Measurements from ENCODE around the gene CCDC116. TPM values are rescaled to one million over a fixed set of nuclear protein-coding genes. Genes with fewer than 3 reads are reported as not detected.
A peak's percentile ranks its signal among the peaks of the same experiment; 100 is the strongest.

Gene CCDC116
- total RNA-seq, 6 donors from 2014 or later, result 0.26 to 4.2 (median 0.97) TPM; not detected in 2

DNA sequence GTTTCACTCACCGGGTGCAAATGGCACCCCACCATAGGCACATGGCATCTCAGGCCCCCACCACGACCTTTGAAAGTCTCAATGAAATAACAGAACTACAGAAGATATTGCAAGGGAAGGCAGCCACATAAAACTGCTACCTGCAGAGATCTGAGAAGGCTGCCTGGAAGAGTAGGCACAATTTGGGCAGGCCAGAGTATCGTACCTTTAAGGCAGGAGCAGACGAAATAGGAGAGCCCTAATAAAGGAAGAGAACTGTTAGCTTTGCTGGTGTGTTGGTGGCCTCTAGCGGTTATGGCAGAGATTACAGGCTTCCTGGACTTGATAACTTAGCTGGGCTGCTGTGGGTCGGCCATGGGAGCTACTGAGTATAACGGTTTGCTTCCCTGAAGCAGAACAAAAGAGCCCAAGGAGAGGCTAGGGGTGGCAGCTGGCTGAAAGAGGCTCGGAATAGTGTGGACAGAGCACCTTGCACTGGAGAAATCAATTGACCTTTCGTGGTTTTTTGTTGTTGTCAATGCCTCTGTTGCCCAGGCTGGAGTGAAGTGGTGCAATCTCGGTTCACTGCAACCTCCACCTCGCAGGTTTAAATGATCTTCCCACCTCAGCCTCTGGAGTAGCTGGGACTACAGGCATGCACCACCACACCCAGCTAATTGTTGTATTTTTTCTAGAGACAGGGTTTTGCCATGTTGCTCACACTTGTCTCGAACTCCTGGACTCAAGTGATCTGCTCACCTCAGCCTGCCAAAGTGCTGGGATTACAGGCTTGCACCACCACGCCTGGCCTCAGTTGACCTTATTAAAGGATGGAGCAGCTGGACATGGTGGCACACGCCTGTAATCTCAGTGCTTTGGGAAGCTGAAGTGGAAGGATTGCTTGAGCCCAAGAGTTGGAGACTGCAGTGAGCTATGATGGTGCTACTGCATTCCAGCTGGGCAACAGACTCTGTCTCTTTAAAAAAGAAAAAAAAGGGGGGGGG is 14.3 kb downstream of the CCDC116 start:
- no peaks in the 10 kb centered on the region for H3K27me3 ChIP-seq
- H3K4me1 ChIP-seq, result peaks cover 22 to 38% (median 27%) of the 10 kb centered on the region in 4 donors
- H3K36me3 ChIP-seq, result peaks cover 0 to 36% (median 4%) of the 10 kb centered on the region in 4 donors
- ATAC-seq (ENCODE audit: low FRiP score in 2 of 2) (peak; percentile 43 to 64), DNase-seq (peak in 1 of 2 donors; percentile 73)
- TF ChIP-seq, protein P1, sequence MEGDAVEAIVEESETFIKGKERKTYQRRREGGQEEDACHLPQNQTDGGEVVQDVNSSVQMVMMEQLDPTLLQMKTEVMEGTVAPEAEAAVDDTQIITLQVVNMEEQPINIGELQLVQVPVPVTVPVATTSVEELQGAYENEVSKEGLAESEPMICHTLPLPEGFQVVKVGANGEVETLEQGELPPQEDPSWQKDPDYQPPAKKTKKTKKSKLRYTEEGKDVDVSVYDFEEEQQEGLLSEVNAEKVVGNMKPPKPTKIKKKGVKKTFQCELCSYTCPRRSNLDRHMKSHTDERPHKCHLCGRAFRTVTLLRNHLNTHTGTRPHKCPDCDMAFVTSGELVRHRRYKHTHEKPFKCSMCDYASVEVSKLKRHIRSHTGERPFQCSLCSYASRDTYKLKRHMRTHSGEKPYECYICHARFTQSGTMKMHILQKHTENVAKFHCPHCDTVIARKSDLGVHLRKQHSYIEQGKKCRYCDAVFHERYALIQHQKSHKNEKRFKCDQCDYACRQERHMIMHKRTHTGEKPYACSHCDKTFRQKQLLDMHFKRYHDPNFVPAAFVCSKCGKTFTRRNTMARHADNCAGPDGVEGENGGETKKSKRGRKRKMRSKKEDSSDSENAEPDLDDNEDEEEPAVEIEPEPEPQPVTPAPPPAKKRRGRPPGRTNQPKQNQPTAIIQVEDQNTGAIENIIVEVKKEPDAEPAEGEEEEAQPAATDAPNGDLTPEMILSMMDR (IDR thresholded peaks at IDR 0.05), result peak; percentile 68 to 85 (median 79)
- no peak for TF ChIP-seq EP300 (IDR thresholded peaks at IDR 0.05)
- no peak overlapping the region for H3K27ac ChIP-seq
- no peaks in the 10 kb centered on the region for H3K9me3 ChIP-seq
- WGBS, 2 donors, result 48 to 49% methylated on average over 13 to 14 of the region's 14 CpGs
- no peak overlapping the region for H3K4me3 ChIP-seq

DNA sequence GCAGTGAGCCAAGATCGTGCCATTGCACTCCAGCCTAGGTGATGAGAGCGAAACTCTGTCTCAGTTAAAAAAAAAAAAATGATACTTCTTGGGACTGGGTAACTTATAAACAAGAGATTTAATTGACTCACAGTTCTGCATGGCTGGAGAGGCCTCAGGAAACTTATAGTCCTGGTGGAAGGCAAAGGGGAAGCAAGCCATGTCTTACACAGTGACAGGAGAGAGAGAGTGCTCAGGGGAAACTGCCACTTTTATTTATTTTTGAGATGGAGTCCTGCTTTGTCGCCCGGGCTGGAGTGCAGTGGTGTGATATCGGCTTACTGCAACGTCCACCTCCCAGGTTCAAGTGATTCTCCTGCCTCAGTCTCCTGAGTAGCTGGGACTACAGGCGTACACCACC is 17.7 kb downstream of the CCDC116 start:
- no peak for ATAC-seq (ENCODE audit: low FRiP score in 2 of 2)
- WGBS, 2 donors, result 89 to 98% methylated on average over 7 of the region's 7 CpGs
- DNase-seq, result no peak
- no peak overlapping the region for H3K27ac ChIP-seq
- H3K36me3 ChIP-seq, result peaks cover 0 to 25% (median 2%) of the 10 kb centered on the region in 4 donors
- no peaks in the 10 kb centered on the region for H3K27me3 ChIP-seq
- TF ChIP-seq, protein P1 (IDR thresholded peaks at IDR 0.05), result no peak
- TF ChIP-seq POLR2AphosphoS5 (IDR thresholded peaks at IDR 0.05) (no peak), POLR2A (IDR thresholded peaks at IDR 0.05) (no peak), EP300 (IDR thresholded peaks at IDR 0.05) (no peak)
- H3K9me3 ChIP-seq, result no peaks in the 10 kb centered on the region
- H3K4me3 ChIP-seq, result no peak overlapping the region
- peaks cover 16 to 32% (median 22%) of the 10 kb centered on the region in 4 donors for H3K4me1 ChIP-seq

GRCh38 chr22:21650823-21651520 is 18.4 kb downstream of the CCDC116 start:
- Histone ChIP-seq H3K4me3 (peak overlapping the region in 3 of 4 donors; percentile 56 to 60 (median 60)), H3K36me3 (peaks cover 0 to 21% (median 0%) of the 10 kb centered on the region in 4 donors), H3K27ac (peak overlapping the region in 1 of 4 donors; percentile 17), H3K4me1 (peaks cover 16 to 32% (median 22%) of the 10 kb centered on the region in 4 donors), H3K27me3 (no peaks in the 10 kb centered on the region), H3K9me3 (no peaks in the 10 kb centered on the region)
- no peak for TF ChIP-seq POLR2A (IDR thresholded peaks at IDR 0.05)
- TF ChIP-seq EP300 (IDR thresholded peaks at IDR 0.05), result no peak
- no peak for TF ChIP-seq POLR2AphosphoS5 (IDR thresholded peaks at IDR 0.05)
- TF ChIP-seq, protein P1 (IDR thresholded peaks at IDR 0.05), result no peak
- 13 to 17% methylated on average over 6 of the region's 6 CpGs for WGBS, 2 donors
- DNase-seq (no peak), ATAC-seq (ENCODE audit: low FRiP score in 2 of 2) (no peak)

DNA sequence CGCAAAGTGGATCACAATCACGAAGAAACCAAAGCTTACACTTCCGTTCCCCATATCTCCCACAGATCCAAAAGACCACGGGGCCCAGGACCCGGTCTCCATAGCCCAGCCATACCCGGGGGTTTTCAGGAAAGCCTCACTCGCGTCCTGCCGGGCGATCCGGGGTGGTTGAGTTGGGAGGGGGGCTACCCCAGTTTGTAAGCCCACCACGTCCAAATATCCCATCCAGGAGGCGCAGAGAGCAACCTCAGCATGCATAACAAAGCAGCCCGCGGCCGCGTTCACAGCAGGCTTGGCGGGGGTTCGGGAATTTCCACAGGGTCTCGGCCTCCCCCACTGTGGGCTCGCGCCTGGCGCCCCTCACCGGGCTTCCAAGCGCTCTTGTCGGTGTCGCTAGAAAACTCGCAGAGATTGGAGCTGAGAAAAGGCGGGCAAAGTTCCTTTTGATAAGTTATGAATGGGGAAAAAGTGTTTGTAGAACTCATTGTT is 19.0 kb downstream of the CCDC116 start:
- H3K27me3 ChIP-seq, result no peaks in the 10 kb centered on the region
- H3K27ac ChIP-seq, result peak overlapping the region in 2 of 4 donors; percentile 17 to 36
- DNase-seq (no peak), ATAC-seq (ENCODE audit: low FRiP score in 2 of 2) (peak in 1 of 2 donors; percentile 26)
- no peaks in the 10 kb centered on the region for H3K9me3 ChIP-seq
- peak overlapping the region; percentile 51 to 60 (median 58) for H3K4me3 ChIP-seq
- peaks cover 16 to 28% (median 20%) of the 10 kb centered on the region in 4 donors for H3K4me1 ChIP-seq
- TF ChIP-seq EP300 (IDR thresholded peaks at IDR 0.05) (no peak), POLR2AphosphoS5 (IDR thresholded peaks at IDR 0.05) (no peak), POLR2A (IDR thresholded peaks at IDR 0.05) (no peak)
- TF ChIP-seq, protein P1 (IDR thresholded peaks at IDR 0.05), result no peak
- WGBS, 2 donors, result 0 to 6% methylated on average over 8 to 24 of the region's 29 CpGs
- H3K36me3 ChIP-seq, result peaks cover 0 to 15% (median 0%) of the 10 kb centered on the region in 4 donors

Data from upper lobe of left lung (tissue), 6 donors.